Activated CD8-positive, alpha-beta memory T cell treated with anti-CD3 and anti-CD28 coated beads for 4 hours (primary cell): ENCODE measurements around the gene MPHOSPH9.
"Not testable (repeated sequence)": the region's sequence is repeated elsewhere in the genome, so short reads cannot be mapped to it uniquely, and the experiment has no call there.

Experiments
- DNase-seq, 2 donors: peaks; one replicate each; pipeline ENCODE4 v3.0.0-alpha.2; 2020; ENCODE audit warnings: low read depth in 2 of 2

MPHOSPH9 gene

DNA sequence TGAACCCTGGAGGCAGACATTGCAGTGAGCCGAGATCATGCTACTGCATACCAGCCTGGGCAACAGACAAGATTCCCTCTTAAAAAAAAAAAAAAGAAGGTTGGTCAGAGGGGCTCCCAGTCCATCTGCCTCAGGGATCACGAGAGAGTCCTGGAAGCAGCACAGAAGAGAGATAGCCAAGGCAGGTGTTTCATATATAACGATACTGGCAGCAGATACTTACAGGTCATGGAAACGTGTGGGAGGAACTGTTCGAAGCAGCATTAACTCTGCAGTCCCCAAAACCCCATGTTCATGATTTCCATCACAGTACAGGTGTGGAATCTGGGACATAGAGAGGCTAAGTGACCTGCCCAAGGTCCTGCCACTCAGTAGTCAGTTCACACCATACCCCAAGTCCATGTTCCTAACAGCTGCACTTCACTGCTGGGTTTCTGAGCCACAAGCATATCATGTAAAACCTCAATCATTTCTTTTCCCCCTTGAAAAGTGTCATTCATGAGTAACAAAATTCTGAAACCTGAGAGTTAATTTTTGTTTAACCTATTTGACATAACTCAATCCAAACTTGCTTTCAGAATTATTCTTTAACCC is 22.0 kb upstream of the MPHOSPH9 start:
- DNase-seq = no peak

- no peak for DNase-seq
Observed at GRCh38 chr12:123253641-123254459, 20.9 kb upstream of the MPHOSPH9 start.

DNA sequence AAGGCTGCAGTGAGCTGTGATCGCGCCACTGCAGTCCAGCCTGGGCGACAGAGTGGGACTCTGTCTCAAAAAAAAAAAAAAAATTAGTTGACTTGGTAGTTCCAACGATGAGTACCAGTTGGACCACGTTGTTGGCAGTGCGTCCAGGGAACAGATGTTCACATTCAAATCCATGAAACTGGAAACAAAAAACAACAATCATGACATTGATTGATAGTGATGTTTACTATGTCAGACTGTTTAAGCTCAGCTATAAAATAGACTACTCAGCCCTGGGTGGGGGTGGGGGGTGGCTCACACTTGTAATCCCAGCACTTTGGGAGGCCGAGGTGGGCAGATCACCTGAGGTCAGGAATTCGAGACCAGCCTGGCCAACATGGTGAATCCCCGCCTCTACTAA is 19.4 kb upstream of the MPHOSPH9 start:
- DNase-seq = not testable (repeated sequence)

DNA sequence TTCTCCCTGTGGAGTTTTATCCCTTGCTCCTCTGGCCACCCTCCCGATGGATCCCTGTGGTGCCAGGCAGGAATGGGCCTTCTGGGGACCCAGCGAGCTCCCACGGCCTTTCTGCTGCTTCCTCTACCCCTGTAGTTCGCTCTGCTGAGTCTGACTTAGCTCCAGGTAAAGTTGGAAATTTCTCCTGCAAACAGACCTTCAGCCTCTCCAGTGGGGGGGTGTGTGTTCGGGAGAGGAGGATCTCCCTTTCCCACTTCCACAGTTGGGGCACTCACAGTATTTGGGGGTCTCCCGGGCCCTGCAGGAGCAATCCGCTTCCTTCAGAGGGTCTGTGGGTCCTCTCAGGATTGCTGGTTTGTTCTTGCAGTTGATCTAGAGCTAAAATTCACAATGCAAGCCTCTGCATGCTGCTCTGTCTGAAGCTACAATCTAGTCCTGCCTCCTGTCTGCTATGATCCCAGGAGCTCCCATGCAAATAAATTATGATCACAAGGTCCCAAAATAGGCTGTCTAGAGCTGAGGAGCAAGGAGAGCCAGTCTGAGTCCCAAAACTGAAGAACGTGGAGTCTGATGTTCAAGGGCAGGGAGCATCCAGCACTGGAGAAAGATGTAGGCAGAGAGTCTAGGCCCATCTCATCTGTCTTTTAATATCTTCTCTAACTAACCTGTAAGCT is 18.6 kb upstream of the MPHOSPH9 start:
- no peak for DNase-seq

DNA sequence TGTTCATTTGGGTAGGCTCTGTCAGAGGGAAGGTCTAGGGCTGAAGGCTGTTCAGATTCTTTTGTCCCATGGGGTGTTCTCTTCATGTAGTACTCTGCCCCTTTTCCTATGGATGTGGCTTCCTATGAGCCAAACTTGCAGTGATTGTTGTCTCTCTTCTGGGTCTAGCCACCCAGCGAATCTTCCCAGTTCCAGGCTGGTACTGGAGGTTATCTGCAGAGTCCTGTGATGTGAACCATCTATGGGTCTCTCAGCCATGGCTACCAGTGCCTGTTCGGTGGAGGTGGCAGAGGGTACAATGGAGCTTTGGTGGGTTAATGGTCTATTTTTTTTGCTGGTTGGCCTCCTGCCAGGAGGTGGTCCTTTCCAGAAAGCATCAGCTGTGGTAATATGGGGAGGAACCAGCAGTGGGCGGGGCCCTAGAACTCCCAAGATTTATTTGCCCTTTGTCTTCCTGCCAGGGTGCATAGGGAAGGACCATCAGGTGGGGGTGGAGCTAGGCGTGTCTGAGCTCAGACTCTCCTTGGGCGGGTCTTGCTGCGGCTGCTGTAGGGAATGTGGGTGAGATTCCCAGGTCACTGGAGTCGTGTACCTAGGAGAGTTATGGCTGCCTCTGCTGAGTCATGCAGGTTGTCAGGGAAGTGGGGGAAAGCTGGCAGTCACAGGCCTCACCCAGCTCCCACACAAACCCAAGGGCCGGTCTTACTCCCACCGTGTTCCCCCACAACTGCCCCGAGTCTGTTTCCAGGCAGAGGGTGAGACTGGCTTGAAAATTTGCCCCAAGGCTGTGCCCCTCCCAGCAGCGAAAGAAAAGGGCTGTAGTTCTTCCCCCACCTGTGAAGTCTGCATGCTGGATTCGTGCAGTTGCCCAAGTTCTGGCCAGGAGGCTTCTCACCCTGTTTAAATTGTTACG is 17.8 kb upstream of the MPHOSPH9 start:
- DNase-seq = no peak

DNA sequence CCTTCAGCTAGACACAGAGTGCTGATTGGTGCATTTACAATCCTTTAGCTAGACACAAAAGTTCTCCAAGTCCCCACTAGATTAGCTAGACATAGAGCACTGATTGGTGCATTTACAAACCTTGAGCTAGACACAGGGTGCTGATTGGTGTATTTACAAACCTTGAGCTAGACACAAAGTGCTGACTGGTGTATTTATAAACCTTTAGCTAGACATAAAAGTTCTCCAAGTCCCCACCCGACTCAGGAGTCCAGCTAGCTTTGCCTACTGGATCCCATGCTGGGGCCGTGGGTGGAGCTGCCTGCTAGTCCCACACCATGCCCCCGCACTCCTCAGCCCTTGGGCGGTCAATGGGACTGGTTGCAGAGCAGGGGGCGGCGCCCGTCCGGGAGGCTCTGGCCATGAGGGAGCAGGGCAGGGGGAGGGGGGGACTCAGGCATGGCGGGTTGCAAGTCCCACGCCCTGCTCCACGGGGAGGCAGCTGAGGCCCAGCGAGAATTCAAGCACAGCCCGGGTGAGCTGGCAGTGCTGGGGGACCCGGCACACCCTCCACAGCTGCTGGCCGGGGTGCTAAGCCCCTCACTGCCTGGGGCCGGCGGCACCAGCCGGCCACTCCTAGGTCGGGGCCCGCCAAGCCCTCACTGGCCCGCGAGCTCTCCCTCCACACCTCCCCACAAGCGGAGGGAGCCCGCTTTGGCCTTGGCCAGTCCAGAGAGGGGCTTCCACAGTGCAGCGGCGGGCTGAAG is 16.2 kb upstream of the MPHOSPH9 start:
- DNase-seq = not testable (repeated sequence)

DNA sequence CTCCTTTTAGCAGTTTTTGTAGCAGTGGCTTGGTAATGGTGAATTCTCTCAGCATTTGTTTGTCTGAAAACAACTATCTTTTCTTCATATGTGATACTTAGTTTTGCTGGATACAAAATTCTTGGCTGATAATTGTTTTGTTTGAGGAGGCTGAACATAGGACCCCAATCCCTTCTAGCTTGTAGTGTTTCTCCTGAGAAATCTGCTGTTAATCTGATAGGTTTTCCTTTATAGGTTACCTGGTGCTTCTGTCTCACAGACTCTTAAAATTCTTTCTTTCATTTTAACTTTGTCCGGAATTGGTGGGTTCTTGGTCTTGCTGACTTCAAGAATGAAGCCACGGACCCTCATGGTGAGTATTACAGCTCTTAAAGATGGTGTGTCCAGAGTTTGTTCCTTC is 15.2 kb upstream of the MPHOSPH9 start:
- DNase-seq = not testable (repeated sequence)

- DNase-seq = no peak
Observed at GRCh38 chr12:123245678-123246077, 12.7 kb upstream of the MPHOSPH9 start.

GRCh38 chr12:123243671-123244262 is 10.8 kb upstream of the MPHOSPH9 start:
- DNase-seq = no peak

- no peak for DNase-seq
Observed at GRCh38 chr12:123242116-123242904, 9.4 kb upstream of the MPHOSPH9 start.

DNA sequence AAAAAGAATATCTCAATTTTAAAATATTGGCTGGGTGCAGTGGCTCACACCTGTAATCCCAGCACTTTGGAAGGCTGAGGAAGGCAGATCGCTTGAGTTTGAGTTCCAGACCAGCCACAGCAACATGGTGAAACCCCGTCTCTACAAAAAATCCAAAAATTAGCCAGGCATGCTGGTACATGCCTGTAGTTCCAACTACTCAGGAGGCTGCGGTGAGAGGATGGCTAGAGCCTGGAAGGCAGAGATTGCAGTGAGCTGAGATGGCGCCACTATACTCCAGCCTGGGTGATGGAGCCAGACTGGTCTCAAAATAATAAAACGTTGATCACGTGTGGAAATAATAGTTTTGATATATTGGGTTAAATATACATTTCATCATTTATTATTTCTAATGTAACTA is 6.0 kb upstream of the MPHOSPH9 start:
- DNase-seq = no peak

DNA sequence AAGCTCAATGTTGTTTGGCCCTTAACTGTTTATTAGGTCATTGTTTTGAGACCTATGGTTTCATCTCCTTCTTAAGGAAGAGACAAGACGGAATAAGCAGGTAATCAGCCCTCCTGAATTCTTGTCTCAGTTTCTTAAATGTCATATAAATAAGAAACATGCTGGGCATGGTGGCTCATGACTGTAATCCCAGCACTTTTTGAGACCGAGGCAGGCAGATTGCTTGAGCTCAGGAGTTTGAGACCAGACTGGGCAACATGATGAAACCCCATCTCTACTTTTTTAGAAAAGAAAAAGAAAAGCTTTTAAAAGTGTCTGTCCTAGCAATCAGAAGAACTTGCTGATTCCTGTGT is 5.4 kb upstream of the MPHOSPH9 start:
- no peak for DNase-seq

DNA sequence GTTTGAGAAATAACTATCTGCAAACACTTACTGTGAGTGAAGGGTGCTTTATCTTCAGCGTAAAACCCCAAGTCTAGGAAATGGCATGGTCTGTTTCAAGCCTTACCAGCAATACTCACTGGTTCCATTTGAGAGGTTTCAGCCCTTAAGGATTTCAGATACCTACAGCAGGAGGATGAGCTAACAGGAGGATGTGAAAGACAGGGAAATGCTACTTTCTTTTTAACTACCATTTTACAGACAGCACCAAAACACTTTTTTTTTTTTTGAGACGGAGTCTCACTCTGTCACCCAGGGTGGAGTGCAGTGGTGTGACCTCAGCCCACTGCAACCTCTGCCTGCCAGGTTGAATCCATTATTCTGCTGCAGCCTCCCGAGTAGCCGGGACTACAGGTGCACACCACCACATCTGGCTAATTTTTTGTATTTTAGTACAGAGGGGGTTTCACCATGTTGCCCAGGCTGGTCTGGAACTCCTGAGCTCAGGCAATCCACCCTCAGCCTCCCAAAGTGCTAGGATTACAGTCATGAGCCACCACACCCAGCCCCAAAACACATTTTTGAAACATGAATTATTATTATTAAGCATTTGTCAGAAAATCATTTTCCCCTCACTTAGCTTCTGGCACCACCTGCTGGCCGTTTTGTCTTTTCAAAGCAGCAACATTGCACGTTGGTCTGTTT is 4.8 kb upstream of the MPHOSPH9 start:
- peak; percentile 46 to 55 for DNase-seq

DNA sequence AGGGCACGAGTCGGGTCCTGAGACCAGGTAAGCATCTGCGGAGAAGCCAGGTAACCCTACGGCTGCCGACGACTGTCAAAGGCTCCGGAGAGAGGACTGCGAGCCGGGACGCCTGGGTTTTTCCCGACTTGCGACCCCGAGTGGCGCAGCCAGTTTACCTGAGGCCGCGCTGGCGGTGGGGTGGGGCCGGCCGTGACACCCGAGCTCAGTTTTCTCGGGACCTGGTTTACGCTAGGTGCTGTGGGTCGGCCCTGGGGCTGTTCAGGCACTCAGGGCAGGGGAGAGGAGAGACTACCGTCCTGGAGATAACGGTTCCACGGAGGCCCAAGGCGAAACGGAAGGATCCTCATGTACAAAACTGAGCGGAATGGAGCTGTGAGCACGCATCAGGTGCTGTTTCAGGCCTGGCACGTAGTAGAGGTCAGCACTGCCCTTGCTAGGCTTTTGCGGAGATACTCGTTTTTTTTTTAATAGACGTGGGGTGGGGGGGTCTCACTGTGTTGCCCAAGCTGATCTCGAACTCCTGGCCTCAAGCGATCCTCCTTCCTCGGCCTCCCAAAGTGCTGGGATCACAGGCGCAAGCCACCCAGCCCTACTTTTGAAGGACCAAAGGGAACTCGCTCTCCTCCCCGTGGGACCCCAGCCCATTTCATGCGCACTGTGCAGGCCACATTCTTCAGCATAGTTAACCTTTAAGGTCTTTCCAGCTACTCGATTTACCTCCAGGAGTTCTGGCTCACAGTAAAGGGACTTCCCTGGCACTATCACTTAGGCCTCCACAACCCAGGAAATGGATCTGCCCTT is 766 bp upstream of the MPHOSPH9 start:
- DNase-seq = no peak

- DNase-seq = no peak
Observed at GRCh38 chr12:123232472-123232806, 502 bp downstream of the MPHOSPH9 start.

GRCh38 chr12:123231931-123232330 is 1.0 kb downstream of the MPHOSPH9 start:
- no peak for DNase-seq

DNA sequence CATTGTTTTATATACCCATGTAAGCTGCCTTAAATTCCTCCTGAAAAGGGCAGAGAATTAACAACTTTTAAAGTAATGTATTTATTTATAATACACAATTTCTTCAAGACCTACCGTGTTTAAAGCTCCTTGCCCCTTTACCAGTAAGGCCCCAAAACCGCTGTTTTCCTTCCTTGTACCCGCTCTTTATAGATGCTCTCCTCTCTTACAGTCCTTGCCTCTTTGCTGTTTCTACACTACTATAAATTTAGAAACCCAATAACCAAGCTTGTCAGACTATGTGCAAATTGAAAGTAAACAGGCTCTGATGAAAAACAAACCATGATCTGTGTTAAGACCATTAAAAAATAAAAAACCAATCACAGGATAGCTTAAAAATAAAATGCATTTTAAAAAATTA is 3.9 kb downstream of the MPHOSPH9 start:
- DNase-seq = no peak

GRCh38 chr12:123227581-123228258 is 5.2 kb downstream of the MPHOSPH9 start:
- DNase-seq = no peak
